Mammary epithelial cell (primary cell): ENCODE data around the gene TJP3.

Experiments
- CTCF ChIP-seq, 2 donors: IDR thresholded peaks in 1 of 2; conservative IDR thresholded peaks in 1 of 2; 2 replicates each; pipeline ENCODE4 v1.5.1; 2011 to 2012; ENCODE audit warnings: inconsistent platforms in 2 of 2, low read length in 2 of 2, mild to moderate bottlenecking in 2 of 2, control low read depth in 1 of 2, low read depth in 1 of 2; ENCODE audit not compliant: insufficient read depth in 1 of 2; ENCODE audit errors: extremely low read depth in 1 of 2
- EZH2 ChIP-seq: IDR thresholded peaks from 2 replicates; pipeline ENCODE4 v1.6.1; 2012; ENCODE audit warnings: low read length, inconsistent platforms, borderline replicate concordance

DNA sequence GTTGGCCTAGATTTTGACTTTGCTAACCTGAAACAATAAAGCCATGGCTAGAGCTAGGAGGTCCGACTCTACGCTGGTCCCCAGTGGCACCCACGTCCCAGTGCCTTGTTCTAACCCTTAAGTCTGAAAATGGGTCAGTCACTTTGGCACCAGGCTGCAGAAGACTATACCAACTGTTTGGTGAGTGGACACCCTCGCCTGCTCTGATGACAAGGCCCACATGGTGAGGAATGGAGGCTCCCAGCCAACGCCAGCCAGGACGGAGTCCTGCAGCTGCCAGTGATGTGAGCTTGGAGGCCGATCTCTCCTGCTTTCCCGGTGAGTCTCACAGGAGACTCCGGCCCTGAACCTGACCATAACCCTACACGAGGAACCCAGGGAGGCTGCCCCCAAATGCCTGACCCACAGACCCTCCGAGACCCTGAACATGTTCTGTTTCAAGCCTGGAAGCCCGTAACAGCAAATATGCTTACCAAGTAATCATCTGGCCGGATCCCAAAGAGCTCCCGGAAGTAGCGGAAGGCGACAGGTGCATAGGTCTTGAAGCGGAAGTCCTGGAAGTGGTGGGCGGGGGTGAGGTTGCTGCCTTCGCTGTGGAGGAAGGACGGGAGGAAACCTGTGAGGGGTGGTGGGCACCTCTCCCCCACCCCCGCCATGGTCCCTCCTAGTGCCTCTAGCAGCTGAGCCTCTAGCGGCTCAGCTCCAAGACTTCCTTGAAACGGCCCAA lies 47.5 kb upstream of the TJP3 start:
- no peak for TF ChIP-seq EZH2
- no peak for TF ChIP-seq CTCF (conservative IDR thresholded peaks at IDR 0.05 in 1 of 2, IDR thresholded peaks at IDR 0.05 in 1 of 2; ENCODE audit: extremely low read depth in 1 of 2, insufficient read depth in 1 of 2, low read depth in 1 of 2, low read length in 2 of 2)
